ENCODE results near the gene TIMELESS.

- no peak for TF ChIP-seq EZH2 (IDR thresholded peaks at IDR 0.05; ENCODE audit: low read length)
- no peak for TF ChIP-seq CTCF (optimal IDR thresholded peaks at IDR 0.05 in 1 of 3, IDR thresholded peaks at IDR 0.05 in 1 of 3, conservative IDR thresholded peaks at IDR 0.05 in 1 of 3; ENCODE audit: extremely low read depth in 1 of 3, insufficient read depth in 2 of 3, low read length in 3 of 3)
These were observed 11.6 kb downstream of the TIMELESS start for GRCh38 chr12:56437430-56438176.
